GM12878 (cell line): ENCODE measurements around the gene HIRIP3. TPM values are rescaled to one million over a fixed set of nuclear protein-coding genes. Genes with fewer than 3 reads are reported as not detected.

Experiments
- ATAC-seq: fragments of 200-7000 bp; cut with Tn5 transposase; 3 replicates; pipeline ENCODE4 v1.9.1; 2020; ENCODE audit warnings: mild to moderate bottlenecking, moderate library complexity
- BruUV-seq: library from RNA; stranded (reverse); fragments of 400-500 nt; replicated peaks from 2 replicates; lab custom pipeline; 2021; lab: Mats Ljungman, UMichigan
- CTCF ChIA-PET: fragments of 300-600 bp; sonication (Branson Sonifier 250); formaldehyde crosslinking; extraction: SDS; loops from one replicate; lab custom pipeline; 2021; ENCODE audit warnings: inconsistent platforms; lab: Yijun Ruan, JAX
- POLR2A ChIA-PET: fragments of 350-600 bp; formaldehyde crosslinking; extraction: SDS; loops from one replicate; lab custom pipeline; 2021; ENCODE audit warnings: inconsistent platforms; lab: Charles Lee
- RAD21 ChIA-PET: fragments of 300-600 bp; sonication (Branson Sonifier 250); formaldehyde crosslinking; loops from one replicate; lab custom pipeline; 2023; ENCODE audit warnings: antibody characterized with exemption; ENCODE audit not compliant: unreplicated experiment; lab: Charles Lee
- SMC1A ChIA-PET: fragments of 300-600 bp; sonication (Branson Sonifier 250); formaldehyde crosslinking; loops from one replicate; lab custom pipeline; 2023; ENCODE audit not compliant: unreplicated experiment, uncharacterized antibody; lab: Charles Lee
- DNase-seq: peaks from one replicate; pipeline ENCODE4 v3.0.0-alpha.2; 2011; ENCODE audit warnings: low read depth, low spot score
- FAIRE-seq: peaks from 3 replicates; lab custom pipeline; 2011; peaks lifted over from hg19 to GRCh38; lab: Jason Lieb, UNC
- H2AFZ ChIP-seq: 2 replicates; pipeline ENCODE4 v1.6.0; 2011; ENCODE audit warnings: low read depth, low read length, control low read depth; ENCODE audit not compliant: control insufficient read depth
- H3K27ac ChIP-seq: 2 replicates; pipeline ENCODE4 v1.5.1; 2011; ENCODE audit warnings: control low read depth; ENCODE audit not compliant: control insufficient read depth, insufficient read depth
- H3K27me3 ChIP-seq, 2 experiments: replicated peaks in 1 of 2; 2 replicates each; pipeline versions ENCODE4 v1.6.0 to v1.6.1; 2011; ENCODE audit warnings: low read length in 1 of 2; ENCODE audit not compliant: control insufficient read depth in 2 of 2, insufficient read depth in 2 of 2
- H3K36me3 ChIP-seq, 2 experiments: 2 replicates each; pipeline ENCODE4 v1.5.1; 2011; ENCODE audit warnings: low read length in 1 of 2; ENCODE audit not compliant: control insufficient read depth in 2 of 2, insufficient read depth in 2 of 2
- H3K4me1 ChIP-seq: 2 replicates; pipeline ENCODE4 v1.6.1; 2011; ENCODE audit warnings: mild to moderate bottlenecking, low read length, moderate library complexity, mixed read lengths; ENCODE audit not compliant: control insufficient read depth, insufficient read depth
- H3K4me2 ChIP-seq: 2 replicates; pipeline ENCODE4 v1.6.0; 2011; ENCODE audit warnings: control low read depth; ENCODE audit not compliant: control insufficient read depth, insufficient read depth
- H3K4me3 ChIP-seq: fragments of 200-600 bp; sonication (generic); 2 replicates; pipeline ENCODE4 v1.5.1; 2016
- H3K79me2 ChIP-seq: 2 replicates; pipeline ENCODE4 v1.6.0; 2011; ENCODE audit warnings: low read length; ENCODE audit not compliant: control insufficient read depth, insufficient read depth
- H3K9ac ChIP-seq: 2 replicates; pipeline ENCODE4 v1.8.0; 2011; ENCODE audit warnings: low read length, control low read depth, mixed read lengths; ENCODE audit not compliant: control insufficient read depth, insufficient read depth
- H3K9me3 ChIP-seq: replicated peaks from 3 replicates; pipeline ENCODE4 v1.5.1; 2011; ENCODE audit warnings: mild to moderate bottlenecking, low read length; ENCODE audit not compliant: control insufficient read depth, insufficient read depth
- H4K20me1 ChIP-seq: 2 replicates; pipeline ENCODE4 v1.6.0; 2011; ENCODE audit not compliant: control insufficient read depth, insufficient read depth
- ATF7 ChIP-seq: fragments of 450-650 bp; IDR thresholded peaks from 2 replicates; pipeline ENCODE4 v1.6.1; 2016; ENCODE audit warnings: low read depth, mild to moderate bottlenecking
- BACH1 ChIP-seq: fragments of 450-650 bp; IDR thresholded peaks from 2 replicates; pipeline ENCODE4 v1.6.1; 2017; ENCODE audit warnings: mild to moderate bottlenecking, borderline replicate concordance
- EGR1 ChIP-seq, 2 experiments: IDR thresholded peaks; 1 replicate in 1 of 2; 2 replicates in 1 of 2; pipeline ENCODE4 v1.6.1; 2011 to 2012; ENCODE audit warnings: low read depth in 2 of 2, low read length in 2 of 2, borderline replicate concordance in 1 of 2, mild to moderate bottlenecking in 1 of 2, moderate library complexity in 1 of 2
- ETV6 ChIP-seq, 2 experiments: fragments of 450-650 bp in 1 of 2; IDR thresholded peaks in 1 of 2; conservative IDR thresholded peaks in 1 of 2; 2 replicates each; pipeline ENCODE4 v1.6.1; 2014; ENCODE audit warnings: antibody characterized with exemption in 1 of 2, borderline replicate concordance in 1 of 2, low read depth in 1 of 2, mild to moderate bottlenecking in 1 of 2, moderate library complexity in 1 of 2
- HDGF ChIP-seq: fragments of 450-650 bp; IDR thresholded peaks from 2 replicates; pipeline ENCODE4 v1.6.1; 2016; ENCODE audit warnings: antibody characterized with exemption
- MAX ChIP-seq: IDR thresholded peaks from 2 replicates; pipeline ENCODE4 v1.6.1; 2012; ENCODE audit warnings: low read depth, low read length, improper control_type of control experiment
- SRF ChIP-seq, 2 experiments: IDR thresholded peaks; 2 replicates each; pipeline ENCODE4 v1.6.1; 2011; ENCODE audit warnings: low read depth in 2 of 2, low read length in 2 of 2, mild to moderate bottlenecking in 1 of 2, moderate library complexity in 1 of 2
- SUZ12 ChIP-seq: fragments of 200-600 bp; sonication (generic); IDR thresholded peaks from one replicate; pipeline ENCODE4 v1.6.1; 2018; ENCODE audit warnings: antibody characterized with exemption, mild to moderate bottlenecking; ENCODE audit not compliant: unreplicated experiment
- WRNIP1 ChIP-seq: IDR thresholded peaks from 2 replicates; pipeline ENCODE4 v1.6.1; 2011; ENCODE audit warnings: low read depth, low read length, improper control_type of control experiment, borderline replicate concordance
- ZBED1 ChIP-seq: IDR thresholded peaks from 2 replicates; pipeline ENCODE4 v1.6.1; 2016; ENCODE audit warnings: borderline replicate concordance
- ZNF217 ChIP-seq: fragments of 450-650 bp; IDR thresholded peaks from 2 replicates; pipeline ENCODE4 v1.6.1; 2017; ENCODE audit warnings: antibody characterized with exemption, mild to moderate bottlenecking
- ZNF274 ChIP-seq: IDR thresholded peaks from one replicate; pipeline ENCODE4 v1.8.0; 2011; ENCODE audit not compliant: insufficient read length, insufficient read depth
- WGBS: methylation state at CpG from one replicate; pipeline ENCODE4 v1.1.6; 2016; ENCODE audit warnings: low lambda C conversion rate; ENCODE audit not compliant: insufficient replicate concordance, insufficient coverage; ENCODE audit errors: missing lambda C conversion rate; 5-methylcytosine and 5-hydroxymethylcytosine counted together
- in situ Hi-C: fragments of 300-500 bp; cut with MboI; formaldehyde crosslinking; loops from 9 replicates; pipeline ENCODE4 v1.14.3; 2018; ENCODE audit warnings: mixed read lengths
- intact Hi-C: fragments of 100-400 bp; cut with micrococcal nuclease; formaldehyde crosslinking; loops from one replicate; pipeline ENCODE4 v1.14.2; 2022; ENCODE audit not compliant: unreplicated experiment
- polyA plus RNA-seq, 11 experiments: library from polyadenylated mRNA; depleted of rRNA in 4 of 11; unstranded in 6 of 11; stranded (reverse) in 5 of 11; fragments of >200 nt; fragmentation: Nextera tagmentation in 4 of 11; fragmentation: Illumina TruSeq in 1 of 11; extraction: Ambion mirVana in 4 of 11; extraction: Trizol in 1 of 11; gene quantifications; 1 replicate in 1 of 11; 2 replicates in 10 of 11; pipeline versions ENCODE4 v1.2.1 to v1.2.3, GENCODE V29; 2011 to 2016; ENCODE audit warnings: inconsistent platforms in 2 of 11, missing spikeins in 2 of 11, low read depth in 1 of 11
- total RNA-seq, 4 experiments: library from RNA; depleted of rRNA in 3 of 4; stranded (reverse); fragments of >200 nt in 3 of 4; fragmentation: Illumina TruSeq in 1 of 4; extraction: Trizol in 1 of 4; gene quantifications; 2 replicates each; pipeline versions ENCODE4 v1.2.1 to v1.2.3, GENCODE V29; 2013 to 2021
- TF ChIP-seq, protein P1 (sequence below): IDR thresholded peaks from 2 replicates; pipeline ENCODE4 v1.6.1; 2012; ENCODE audit warnings: mild to moderate bottlenecking, low read depth, low read length
- TF ChIP-seq, protein P2 (sequence below): fragments of 450-650 bp; conservative IDR thresholded peaks from 2 replicates; pipeline ENCODE4 v1.6.1; 2017; ENCODE audit warnings: mild to moderate bottlenecking, moderate library complexity
- TF ChIP-seq, protein P3 (sequence below): fragments of 450-650 bp; formaldehyde crosslinking; IDR thresholded peaks from 2 replicates; pipeline ENCODE4 v1.4.0; 2020; ENCODE audit warnings: mild to moderate bottlenecking, moderate library complexity

Gene HIRIP3
- total and polyA plus RNA-seq, 10 of the 15 experiments (the other 5 are each of a cell fraction or from before 2014, with no cell fraction given), result 4.1 to 43.5 (median 23.9) TPM

DNA sequence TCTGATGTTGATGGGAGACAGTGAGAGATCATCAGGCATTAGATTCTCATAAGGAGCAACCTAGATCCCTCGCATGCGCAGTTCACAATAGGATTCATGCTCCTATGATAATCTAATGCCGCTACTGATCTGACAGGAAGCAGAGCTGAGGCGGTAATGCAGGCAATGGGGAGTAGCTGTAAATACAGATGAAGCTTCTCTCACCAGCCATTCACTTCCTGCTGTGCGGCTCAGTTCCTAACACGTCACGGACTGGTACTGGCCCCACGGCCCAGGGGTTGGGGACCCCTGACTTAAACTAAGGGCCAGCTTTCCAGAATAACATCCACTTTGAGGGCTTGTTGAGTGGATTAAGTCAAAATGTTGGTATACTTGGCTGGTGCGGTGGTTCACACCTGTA, 36.1 kb downstream of the HIRIP3 start:
- no TSS peak for BruUV-seq
- no peak overlapping the region for H3K4me2 ChIP-seq
- peaks cover 4% of the 10 kb centered on the region; the same call in 1 of the 2 replicates for H3K79me2 ChIP-seq
- intact Hi-C loops (no loop called here), in situ Hi-C loops (no loop called here)
- no peak for DNase-seq
- H3K27ac ChIP-seq, result no peak overlapping the region
- no peaks in the 10 kb centered on the region for H3K9me3 ChIP-seq
- 86% methylated on average over 9 of the region's 9 CpGs for WGBS
- FAIRE-seq, result no peak
- H3K4me1 ChIP-seq, result peaks cover 2% of the 10 kb centered on the region; the same call in 1 of the 2 replicates
- no peaks in the 10 kb centered on the region for H4K20me1 ChIP-seq
- SMC1A ChIA-PET, result no interaction called here
- POLR2A ChIA-PET, result no interaction called here
- RAD21 ChIA-PET, result no interaction called here
- CTCF ChIA-PET, result no interaction called here
- H2AFZ ChIP-seq, result no peak overlapping the region
- H3K27me3 ChIP-seq, result no peaks in the 10 kb centered on the region
- H3K36me3 ChIP-seq, result no peaks in the 10 kb centered on the region
- ATAC-seq, result no peak
- no peak overlapping the region for H3K4me3 ChIP-seq
- no peak overlapping the region for H3K9ac ChIP-seq
- TF ChIP-seq BACH1 (no peak), MAX (no peak), ZNF217 (no peak), ZNF274 (no peak), WRNIP1 (no peak), ETV6 (conservative IDR thresholded peaks at IDR 0.05 in 1 of 2, IDR thresholded peaks at IDR 0.05 in 1 of 2; ENCODE audit: borderline replicate concordance in 1 of 2, low read depth in 1 of 2) (no peak), SRF (IDR thresholded peaks at IDR 0.05; ENCODE audit: low read depth in 2 of 2, low read length in 2 of 2) (no peak), SUZ12 (no peak), EGR1 (IDR thresholded peaks at IDR 0.05; ENCODE audit: borderline replicate concordance in 1 of 2, low read depth in 2 of 2, low read length in 2 of 2) (no peak), ZBED1 (no peak), HDGF (no peak), ATF7 (no peak)
- TF ChIP-seq, protein P1, sequence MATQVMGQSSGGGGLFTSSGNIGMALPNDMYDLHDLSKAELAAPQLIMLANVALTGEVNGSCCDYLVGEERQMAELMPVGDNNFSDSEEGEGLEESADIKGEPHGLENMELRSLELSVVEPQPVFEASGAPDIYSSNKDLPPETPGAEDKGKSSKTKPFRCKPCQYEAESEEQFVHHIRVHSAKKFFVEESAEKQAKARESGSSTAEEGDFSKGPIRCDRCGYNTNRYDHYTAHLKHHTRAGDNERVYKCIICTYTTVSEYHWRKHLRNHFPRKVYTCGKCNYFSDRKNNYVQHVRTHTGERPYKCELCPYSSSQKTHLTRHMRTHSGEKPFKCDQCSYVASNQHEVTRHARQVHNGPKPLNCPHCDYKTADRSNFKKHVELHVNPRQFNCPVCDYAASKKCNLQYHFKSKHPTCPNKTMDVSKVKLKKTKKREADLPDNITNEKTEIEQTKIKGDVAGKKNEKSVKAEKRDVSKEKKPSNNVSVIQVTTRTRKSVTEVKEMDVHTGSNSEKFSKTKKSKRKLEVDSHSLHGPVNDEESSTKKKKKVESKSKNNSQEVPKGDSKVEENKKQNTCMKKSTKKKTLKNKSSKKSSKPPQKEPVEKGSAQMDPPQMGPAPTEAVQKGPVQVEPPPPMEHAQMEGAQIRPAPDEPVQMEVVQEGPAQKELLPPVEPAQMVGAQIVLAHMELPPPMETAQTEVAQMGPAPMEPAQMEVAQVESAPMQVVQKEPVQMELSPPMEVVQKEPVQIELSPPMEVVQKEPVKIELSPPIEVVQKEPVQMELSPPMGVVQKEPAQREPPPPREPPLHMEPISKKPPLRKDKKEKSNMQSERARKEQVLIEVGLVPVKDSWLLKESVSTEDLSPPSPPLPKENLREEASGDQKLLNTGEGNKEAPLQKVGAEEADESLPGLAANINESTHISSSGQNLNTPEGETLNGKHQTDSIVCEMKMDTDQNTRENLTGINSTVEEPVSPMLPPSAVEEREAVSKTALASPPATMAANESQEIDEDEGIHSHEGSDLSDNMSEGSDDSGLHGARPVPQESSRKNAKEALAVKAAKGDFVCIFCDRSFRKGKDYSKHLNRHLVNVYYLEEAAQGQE, result no peak
- TF ChIP-seq, protein P2, sequence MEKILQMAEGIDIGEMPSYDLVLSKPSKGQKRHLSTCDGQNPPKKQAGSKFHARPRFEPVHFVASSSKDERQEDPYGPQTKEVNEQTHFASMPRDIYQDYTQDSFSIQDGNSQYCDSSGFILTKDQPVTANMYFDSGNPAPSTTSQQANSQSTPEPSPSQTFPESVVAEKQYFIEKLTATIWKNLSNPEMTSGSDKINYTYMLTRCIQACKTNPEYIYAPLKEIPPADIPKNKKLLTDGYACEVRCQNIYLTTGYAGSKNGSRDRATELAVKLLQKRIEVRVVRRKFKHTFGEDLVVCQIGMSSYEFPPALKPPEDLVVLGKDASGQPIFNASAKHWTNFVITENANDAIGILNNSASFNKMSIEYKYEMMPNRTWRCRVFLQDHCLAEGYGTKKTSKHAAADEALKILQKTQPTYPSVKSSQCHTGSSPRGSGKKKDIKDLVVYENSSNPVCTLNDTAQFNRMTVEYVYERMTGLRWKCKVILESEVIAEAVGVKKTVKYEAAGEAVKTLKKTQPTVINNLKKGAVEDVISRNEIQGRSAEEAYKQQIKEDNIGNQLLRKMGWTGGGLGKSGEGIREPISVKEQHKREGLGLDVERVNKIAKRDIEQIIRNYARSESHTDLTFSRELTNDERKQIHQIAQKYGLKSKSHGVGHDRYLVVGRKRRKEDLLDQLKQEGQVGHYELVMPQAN, result no peak
- TF ChIP-seq, protein P3, sequence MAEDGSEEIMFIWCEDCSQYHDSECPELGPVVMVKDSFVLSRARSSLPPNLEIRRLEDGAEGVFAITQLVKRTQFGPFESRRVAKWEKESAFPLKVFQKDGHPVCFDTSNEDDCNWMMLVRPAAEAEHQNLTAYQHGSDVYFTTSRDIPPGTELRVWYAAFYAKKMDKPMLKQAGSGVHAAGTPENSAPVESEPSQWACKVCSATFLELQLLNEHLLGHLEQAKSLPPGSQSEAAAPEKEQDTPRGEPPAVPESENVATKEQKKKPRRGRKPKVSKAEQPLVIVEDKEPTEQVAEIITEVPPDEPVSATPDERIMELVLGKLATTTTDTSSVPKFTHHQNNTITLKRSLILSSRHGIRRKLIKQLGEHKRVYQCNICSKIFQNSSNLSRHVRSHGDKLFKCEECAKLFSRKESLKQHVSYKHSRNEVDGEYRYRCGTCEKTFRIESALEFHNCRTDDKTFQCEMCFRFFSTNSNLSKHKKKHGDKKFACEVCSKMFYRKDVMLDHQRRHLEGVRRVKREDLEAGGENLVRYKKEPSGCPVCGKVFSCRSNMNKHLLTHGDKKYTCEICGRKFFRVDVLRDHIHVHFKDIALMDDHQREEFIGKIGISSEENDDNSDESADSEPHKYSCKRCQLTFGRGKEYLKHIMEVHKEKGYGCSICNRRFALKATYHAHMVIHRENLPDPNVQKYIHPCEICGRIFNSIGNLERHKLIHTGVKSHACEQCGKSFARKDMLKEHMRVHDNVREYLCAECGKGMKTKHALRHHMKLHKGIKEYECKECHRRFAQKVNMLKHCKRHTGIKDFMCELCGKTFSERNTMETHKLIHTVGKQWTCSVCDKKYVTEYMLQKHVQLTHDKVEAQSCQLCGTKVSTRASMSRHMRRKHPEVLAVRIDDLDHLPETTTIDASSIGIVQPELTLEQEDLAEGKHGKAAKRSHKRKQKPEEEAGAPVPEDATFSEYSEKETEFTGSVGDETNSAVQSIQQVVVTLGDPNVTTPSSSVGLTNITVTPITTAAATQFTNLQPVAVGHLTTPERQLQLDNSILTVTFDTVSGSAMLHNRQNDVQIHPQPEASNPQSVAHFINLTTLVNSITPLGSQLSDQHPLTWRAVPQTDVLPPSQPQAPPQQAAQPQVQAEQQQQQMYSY (CRISPR knock-in tag), result no peak
